HUES64 (cell line): Measurements from ENCODE around the gene KLHL13.
"Not testable (repeated sequence)": the region's sequence is repeated elsewhere in the genome, so short reads cannot be mapped to it uniquely, and the experiment has no call there.

Experiments used
- H3K27ac ChIP-seq: 2 replicates; pipeline ENCODE4 v1.7.0; 2013; ENCODE audit warnings: low read depth, low read length, inconsistent platforms
- H3K27me3 ChIP-seq: 2 replicates; pipeline ENCODE4 v1.6.1; 2013; ENCODE audit warnings: mild to moderate bottlenecking, low read length; ENCODE audit not compliant: insufficient read depth
- H3K36me3 ChIP-seq: 2 replicates; pipeline ENCODE4 v1.6.1; 2013; ENCODE audit warnings: mild to moderate bottlenecking, low read length; ENCODE audit not compliant: insufficient read depth
- H3K4me1 ChIP-seq: 2 replicates; pipeline ENCODE4 v1.6.1; 2013; ENCODE audit warnings: mild to moderate bottlenecking, low read length, moderate library complexity; ENCODE audit not compliant: insufficient read depth
- H3K4me3 ChIP-seq: 2 replicates; pipeline ENCODE4 v1.5.1; 2013; ENCODE audit warnings: mild to moderate bottlenecking, low read length, moderate library complexity
- H3K9ac ChIP-seq: 2 replicates; pipeline ENCODE4 v1.6.1; 2013; ENCODE audit warnings: mild to moderate bottlenecking, low read depth, low read length
- H3K9me3 ChIP-seq: 2 replicates; pipeline ENCODE4 v1.6.1; 2013; ENCODE audit warnings: low read depth, low read length; ENCODE audit not compliant: insufficient read depth
- WGBS: fragments of 150-250, 120-280 bp; methylation state at CpG from one replicate; pipeline ENCODE4 v1.1.7; 2013; ENCODE audit warnings: missing lambda C conversion rate; 5-methylcytosine and 5-hydroxymethylcytosine counted together

Gene KLHL13

GRCh38 chrX:118128724-118129123, 12.1 kb upstream of the KLHL13 start:
- H3K9me3 ChIP-seq, result no peaks in the 10 kb centered on the region

DNA sequence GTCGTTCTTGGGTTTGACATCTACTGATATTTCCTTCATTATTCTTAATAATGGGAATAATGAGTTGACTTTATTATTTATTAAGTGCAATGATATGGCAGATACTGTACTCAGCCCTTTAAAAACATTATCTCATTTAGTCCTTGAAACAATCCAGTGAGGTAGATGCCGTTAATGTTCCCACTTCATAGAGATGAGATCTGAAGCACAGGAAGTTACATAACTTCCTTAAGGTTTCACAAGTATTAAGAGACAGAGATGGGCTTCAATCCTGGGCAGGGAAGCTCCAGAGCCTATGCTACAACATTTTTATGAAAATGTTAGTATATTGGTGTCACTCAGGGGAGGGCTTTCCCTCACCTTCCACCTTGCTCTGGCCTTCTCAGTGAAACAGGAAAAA, 9.7 kb upstream of the KLHL13 start:
- Histone ChIP-seq H3K9ac (no peak overlapping the region), H3K36me3 (no peaks in the 10 kb centered on the region), H3K27ac (no peak overlapping the region), H3K9me3 (no peaks in the 10 kb centered on the region), H3K4me3 (no peak overlapping the region), H3K27me3 (no peaks in the 10 kb centered on the region), H3K4me1 (no peaks in the 10 kb centered on the region)
- WGBS, result 100% methylated on average over 1 of the region's 2 CpGs

More at GRCh38 chrX:118128724-118129123, 12.1 kb upstream of the KLHL13 start:
- no peaks in the 10 kb centered on the region for H3K4me1 ChIP-seq
- no peak overlapping the region for H3K4me3 ChIP-seq
- 91% methylated on average over 18 of the region's 18 CpGs for WGBS
- H3K9ac ChIP-seq, result no peak overlapping the region
- no peaks in the 10 kb centered on the region for H3K36me3 ChIP-seq
- H3K27ac ChIP-seq, result no peak overlapping the region
- no peaks in the 10 kb centered on the region for H3K27me3 ChIP-seq

DNA sequence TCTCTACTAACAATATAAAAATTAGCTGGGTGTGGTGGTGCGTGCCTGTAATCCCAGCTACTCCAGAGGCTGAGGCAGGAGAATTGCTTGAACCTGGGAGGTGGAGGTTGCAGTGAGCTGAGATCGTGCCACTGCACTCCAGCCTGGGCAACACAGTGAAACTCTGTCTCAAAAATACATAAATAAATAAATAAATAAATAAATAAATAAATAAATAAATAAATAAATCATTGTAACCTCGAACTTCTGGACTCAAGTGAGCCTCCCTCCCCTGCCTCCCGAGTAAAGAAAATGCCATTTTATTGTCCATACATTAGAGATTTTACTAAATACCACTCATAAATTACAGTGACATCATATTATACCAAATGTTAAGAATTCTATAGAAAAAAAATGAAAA, 7.6 kb upstream of the KLHL13 start:
- not testable (repeated sequence) for H3K27ac ChIP-seq, H3K9ac ChIP-seq, H3K36me3 ChIP-seq, H3K9me3 ChIP-seq, H3K4me3 ChIP-seq, H3K27me3 ChIP-seq, H3K4me1 ChIP-seq
- no CpG with 5 or more reads among the region's 4 CpGs for WGBS

- WGBS, result 50% methylated on average over 1 of the region's 2 CpGs
- no peak overlapping the region for H3K9ac ChIP-seq
- peaks cover 17% of the 10 kb centered on the region for H3K27me3 ChIP-seq
- H3K36me3 ChIP-seq, result no peaks in the 10 kb centered on the region
- no peaks in the 10 kb centered on the region for H3K9me3 ChIP-seq
- H3K27ac ChIP-seq, result no peak overlapping the region
- no peaks in the 10 kb centered on the region for H3K4me1 ChIP-seq
- peak overlapping the region; percentile 85; the same call in 1 of the 2 replicates for H3K4me3 ChIP-seq
Observed at GRCh38 chrX:118117741-118118140, 1.1 kb upstream of the KLHL13 start.

DNA sequence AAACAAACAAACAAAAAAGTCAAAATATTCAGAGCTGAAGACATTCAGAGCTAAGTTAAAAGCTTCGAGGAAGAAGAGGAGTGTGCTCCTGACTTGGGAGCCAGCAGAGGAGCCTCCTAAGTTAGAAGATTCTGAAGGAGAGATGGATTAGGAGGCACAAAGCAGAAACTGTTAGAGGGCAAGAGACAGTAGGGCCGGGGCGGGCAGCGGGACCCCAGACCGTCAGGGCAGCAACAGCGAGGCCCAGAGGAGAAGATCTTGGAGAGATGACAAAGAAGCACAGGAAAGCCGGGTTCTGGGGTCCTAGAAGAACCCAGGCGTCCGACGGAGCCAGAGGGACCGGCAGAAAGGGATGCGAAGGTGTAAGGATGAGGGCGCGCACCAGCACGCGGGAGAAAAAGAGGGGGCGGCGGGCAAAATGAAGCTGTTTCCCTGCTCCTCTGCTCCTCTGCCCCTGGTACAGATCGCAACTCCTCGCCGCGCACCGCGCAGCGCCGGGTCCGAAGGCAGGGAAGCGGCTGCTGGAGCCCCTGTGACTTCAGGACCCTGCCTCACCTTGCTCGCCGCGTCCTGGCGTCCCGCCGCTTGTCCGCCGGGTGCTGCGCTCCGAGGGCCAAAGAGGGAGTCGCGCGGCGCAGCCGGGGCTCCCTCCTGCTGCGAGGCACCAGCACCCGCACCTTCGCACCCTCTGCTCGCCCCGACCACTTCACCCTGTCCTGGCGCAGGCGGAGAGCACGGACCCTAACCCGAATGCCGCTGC, 477 bp downstream of the KLHL13 start:
- peak overlapping the region; percentile 76 for H3K9ac ChIP-seq

GRCh38 chrX:118114971-118115370, 1.6 kb downstream of the KLHL13 start:
- 77% methylated on average over 1 of the region's 2 CpGs for WGBS
- no peaks in the 10 kb centered on the region for H3K4me1 ChIP-seq
- H3K9ac ChIP-seq, result no peak overlapping the region
- H3K36me3 ChIP-seq, result no peaks in the 10 kb centered on the region
- no peaks in the 10 kb centered on the region for H3K9me3 ChIP-seq
- peaks cover 17% of the 10 kb centered on the region for H3K27me3 ChIP-seq
- 0 out of 2 replicates have a peak overlapping the region, but pooled peaks have one; percentile 85 for H3K4me3 ChIP-seq
- no peak overlapping the region for H3K27ac ChIP-seq

More for the DNA sequence above, 477 bp downstream of the KLHL13 start:
- Histone ChIP-seq H3K4me1 (no peaks in the 10 kb centered on the region), H3K9me3 (no peaks in the 10 kb centered on the region), H3K4me3 (peak overlapping the region; percentile 85), H3K27me3 (peaks cover 17% of the 10 kb centered on the region), H3K27ac (no peak overlapping the region), H3K36me3 (no peaks in the 10 kb centered on the region)
- WGBS, result under 1% methylated on average over 53 of the region's 53 CpGs

- Histone ChIP-seq H3K27ac (no peak overlapping the region), H3K4me3 (no peak overlapping the region), H3K9me3 (no peaks in the 10 kb centered on the region), H3K4me1 (no peaks in the 10 kb centered on the region), H3K9ac (no peak overlapping the region), H3K27me3 (no peaks in the 10 kb centered on the region), H3K36me3 (no peaks in the 10 kb centered on the region)
- WGBS, result 94% methylated on average over 5 of the region's 5 CpGs
Observed at GRCh38 chrX:118109065-118109464, 7.5 kb downstream of the KLHL13 start.

DNA sequence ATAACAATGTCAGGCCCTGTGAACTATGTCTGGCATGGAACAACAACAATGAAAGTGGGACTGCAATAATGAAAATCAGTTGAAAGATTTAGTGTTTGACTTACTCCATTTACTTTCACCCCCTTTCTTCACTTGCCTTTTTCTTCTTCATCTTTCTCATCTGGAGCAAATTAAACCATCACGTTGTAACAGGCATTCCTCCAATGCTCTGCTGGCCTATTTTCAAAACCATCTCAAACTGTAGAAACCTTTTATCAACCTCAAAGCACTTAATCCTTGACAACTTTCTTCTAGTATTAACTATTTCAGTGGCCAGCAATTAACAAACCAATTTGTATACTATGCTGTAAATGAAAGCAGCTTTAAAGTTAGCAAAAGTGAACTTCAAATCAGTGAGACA, 8.3 kb downstream of the KLHL13 start:
- Histone ChIP-seq H3K27ac (no peak overlapping the region), H3K36me3 (no peaks in the 10 kb centered on the region), H3K9me3 (no peaks in the 10 kb centered on the region), H3K4me3 (no peak overlapping the region), H3K4me1 (no peaks in the 10 kb centered on the region), H3K27me3 (no peaks in the 10 kb centered on the region), H3K9ac (no peak overlapping the region)
- 90% methylated on average over 1 of the region's 1 CpG for WGBS

- no peaks in the 10 kb centered on the region for H3K36me3 ChIP-seq
- no peak overlapping the region for H3K9ac ChIP-seq
- no peaks in the 10 kb centered on the region for H3K27me3 ChIP-seq
- H3K27ac ChIP-seq, result no peak overlapping the region
- H3K4me3 ChIP-seq, result no peak overlapping the region
- WGBS, result 93% methylated on average over 3 of the region's 5 CpGs
- no peaks in the 10 kb centered on the region for H3K9me3 ChIP-seq
- no peaks in the 10 kb centered on the region for H3K4me1 ChIP-seq
Observed at GRCh38 chrX:118100091-118100490, 16.5 kb downstream of the KLHL13 start.

DNA sequence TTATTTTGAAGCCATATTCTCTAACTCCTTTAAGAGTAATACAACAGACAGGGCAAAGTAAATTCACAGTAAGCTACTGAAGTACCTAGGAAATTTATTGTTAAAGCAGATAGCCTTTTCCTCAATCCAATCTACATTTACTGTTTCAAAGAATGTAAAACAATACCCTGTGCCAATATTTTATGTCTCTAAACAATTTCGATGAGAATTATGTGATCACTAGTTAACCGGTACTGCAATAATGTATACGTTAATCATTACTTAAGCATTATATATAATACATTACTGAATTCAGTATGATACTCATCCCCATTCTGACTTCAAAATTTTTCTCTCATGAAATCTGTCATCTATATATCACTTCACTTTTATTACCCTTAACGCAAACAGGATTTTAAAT, 28.5 kb downstream of the KLHL13 start:
- no peaks in the 10 kb centered on the region for H3K27me3 ChIP-seq
- no peak overlapping the region for H3K27ac ChIP-seq
- 100% methylated on average over 1 of the region's 4 CpGs for WGBS
- H3K36me3 ChIP-seq, result no peaks in the 10 kb centered on the region
- no peak overlapping the region for H3K9ac ChIP-seq
- H3K4me3 ChIP-seq, result no peak overlapping the region
- H3K9me3 ChIP-seq, result no peaks in the 10 kb centered on the region
- no peaks in the 10 kb centered on the region for H3K4me1 ChIP-seq

DNA sequence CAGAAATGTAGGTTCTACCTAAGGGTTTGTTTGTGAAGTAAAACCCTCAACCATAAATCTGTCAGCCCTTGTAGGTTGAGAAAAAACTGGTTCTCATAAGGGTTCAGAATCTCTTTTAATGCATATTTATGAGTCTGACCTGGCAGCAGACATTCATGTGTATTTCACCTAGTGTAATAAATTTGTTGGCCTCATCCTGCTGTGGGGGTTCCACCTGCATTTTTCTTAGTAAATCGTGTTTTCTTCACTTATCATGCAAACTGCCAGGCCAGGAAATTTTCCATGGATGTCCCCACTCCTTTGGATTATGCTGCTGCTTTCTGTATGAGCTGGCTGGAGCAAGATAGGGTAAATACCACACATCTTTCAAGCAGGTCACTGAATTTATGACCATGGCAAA, 42.4 kb downstream of the KLHL13 start:
- Histone ChIP-seq H3K36me3 (no peaks in the 10 kb centered on the region), H3K4me1 (no peaks in the 10 kb centered on the region), H3K9ac (no peak overlapping the region), H3K4me3 (no peak overlapping the region), H3K27ac (no peak overlapping the region), H3K9me3 (no peaks in the 10 kb centered on the region), H3K27me3 (no peaks in the 10 kb centered on the region)
- WGBS, result 57% methylated on average over 1 of the region's 1 CpG
